HepG2 (cell line): ENCODE data around the gene PRSS50. TPM values are rescaled to one million over a fixed set of nuclear protein-coding genes. Genes with fewer than 3 reads are reported as not detected.

Source experiments
- ATAC-seq: fragments of 200-7000 bp; cut with Tn5 transposase; 3 replicates; pipeline ENCODE4 v1.9.1; 2020; ENCODE audit warnings: mild to moderate bottlenecking, moderate library complexity
- BruUV-seq: library from RNA; stranded (reverse); fragments of 400-500 nt; replicated peaks from 2 replicates; lab custom pipeline; 2021; lab: Mats Ljungman, UMichigan
- CTCF ChIA-PET: fragments of 300-600 bp; formaldehyde crosslinking; extraction: SDS; loops from one replicate; lab custom pipeline; 2021; ENCODE audit warnings: low total read pairs, inconsistent platforms, low intra/inter-chr PET ratio; lab: Yijun Ruan, JAX
- POLR2A ChIA-PET: fragments of 350-600 bp; sonication (Branson Sonifier 250); formaldehyde crosslinking; loops from one replicate; lab custom pipeline; 2020; ENCODE audit warnings: antibody characterized with exemption, inconsistent platforms; lab: Yijun Ruan, JAX
- DNase-seq: peaks from one replicate; pipeline ENCODE4 v3.0.0-alpha.2; 2015; ENCODE audit warnings: low spot score
- FAIRE-seq: peaks from 3 replicates; lab custom pipeline; 2011; peaks lifted over from hg19 to GRCh38; lab: Jason Lieb, UNC
- H2AFZ ChIP-seq: one replicate; pipeline ENCODE4 v1.6.1; 2011; ENCODE audit warnings: low read length, inconsistent platforms
- H3K27ac ChIP-seq: fragments of 300-600 bp; 3 replicates; pipeline ENCODE4 v1.8.0; 2011; ENCODE audit warnings: mixed run types, mild to moderate bottlenecking, mixed read lengths, low read length, inconsistent platforms; ENCODE audit not compliant: insufficient read depth; ENCODE audit errors: extremely low read length
- H3K27me3 ChIP-seq, 2 experiments: fragments of 200-600 bp in 1 of 2; 2 replicates in 1 of 2; 3 replicates in 1 of 2; pipeline versions ENCODE4 v1.6.0 to v1.8.0; 2011; ENCODE audit warnings: low read length in 2 of 2, mild to moderate bottlenecking in 2 of 2, moderate library complexity in 2 of 2, inconsistent platforms in 1 of 2; ENCODE audit not compliant: insufficient read depth in 2 of 2, control insufficient read depth in 1 of 2
- H3K36me3 ChIP-seq, 2 experiments: fragments of 200-600 bp in 1 of 2; replicated peaks in 1 of 2; 2 replicates in 1 of 2; 3 replicates in 1 of 2; pipeline versions ENCODE4 v1.5.1 to v1.8.0; 2011; ENCODE audit warnings: low read length in 2 of 2, inconsistent platforms in 1 of 2; ENCODE audit not compliant: insufficient read depth in 2 of 2, control insufficient read depth in 1 of 2
- H3K4me1 ChIP-seq: 2 replicates; pipeline ENCODE4 v1.5.1; 2012; ENCODE audit warnings: low read length, inconsistent platforms; ENCODE audit not compliant: insufficient read depth
- H3K4me2 ChIP-seq: 2 replicates; pipeline ENCODE4 v1.6.0; 2011; ENCODE audit warnings: low read depth, low read length, inconsistent platforms
- H3K4me3 ChIP-seq, 3 experiments: fragments of 200-600 bp in 1 of 3; sonication (generic), shearing (Covaris generic) in 1 of 3; replicated peaks in 1 of 3; 2 replicates each; pipeline ENCODE4 v1.5.1; 2011 to 2016; ENCODE audit warnings: low read length in 3 of 3, inconsistent platforms in 2 of 3, low read depth in 2 of 3, mild to moderate bottlenecking in 2 of 3, control low read depth in 1 of 3, mixed read lengths in 1 of 3; ENCODE audit not compliant: insufficient read depth in 1 of 3
- H3K79me2 ChIP-seq: one replicate; pipeline ENCODE4 v1.6.1; 2011; ENCODE audit warnings: low read length, inconsistent platforms; ENCODE audit not compliant: insufficient read depth
- H3K9ac ChIP-seq: 2 replicates; pipeline ENCODE4 v1.6.0; 2011; ENCODE audit warnings: mild to moderate bottlenecking, low read depth, low read length, inconsistent platforms; ENCODE audit not compliant: insufficient read depth
- H3K9me3 ChIP-seq: 2 replicates; pipeline ENCODE4 v1.5.1; 2012; ENCODE audit warnings: mild to moderate bottlenecking, low read length
- H4K20me1 ChIP-seq: 2 replicates; pipeline ENCODE4 v1.6.0; 2011; ENCODE audit warnings: inconsistent platforms, mild to moderate bottlenecking, low read length, moderate library complexity; ENCODE audit not compliant: insufficient read depth
- MAZ ChIP-seq, 2 experiments: sonication (generic) in 1 of 2; formaldehyde crosslinking in 1 of 2; IDR thresholded peaks; 2 replicates each; pipeline versions ENCODE4 v1.5.0 to v1.6.1; 2012 to 2020; ENCODE audit warnings: low read depth in 2 of 2, mild to moderate bottlenecking in 2 of 2, borderline replicate concordance in 1 of 2, improper control_type of control experiment in 1 of 2, low read length in 1 of 2, missing genetic modification reagents in 1 of 2, moderate library complexity in 1 of 2
- MTA1 ChIP-seq: sonication (generic); formaldehyde crosslinking; IDR thresholded peaks from 2 replicates; pipeline ENCODE4 v1.4.0; 2020; ENCODE audit warnings: missing genetic modification reagents, mild to moderate bottlenecking, borderline replicate concordance
- RBAK ChIP-seq: sonication (generic); formaldehyde crosslinking; IDR thresholded peaks from 2 replicates; pipeline ENCODE4 v1.5.1; 2020; ENCODE audit warnings: mild to moderate bottlenecking, missing genetic modification reagents
- SAP130 ChIP-seq: IDR thresholded peaks from 2 replicates; pipeline ENCODE4 v1.6.1; 2016; ENCODE audit warnings: low read depth
- SMC3 ChIP-seq: IDR thresholded peaks from 2 replicates; pipeline ENCODE4 v1.6.1; 2011; ENCODE audit warnings: low read length, improper control_type of control experiment
- SNRNP70 ChIP-seq: fragments of 200-400 bp; formaldehyde crosslinking; IDR thresholded peaks from 2 replicates; pipeline ENCODE4 v1.6.1; 2017; ENCODE audit warnings: mild to moderate bottlenecking, low read depth, low read length, moderate library complexity
- SP5 ChIP-seq: IDR thresholded peaks from 2 replicates; pipeline ENCODE4 v1.6.1; 2016; ENCODE audit warnings: low read depth, borderline replicate concordance
- ZFYVE20 ChIP-seq: sonication (generic); formaldehyde crosslinking; IDR thresholded peaks from 2 replicates; pipeline ENCODE4 v1.8.0; 2023; ENCODE audit warnings: low read depth, mild to moderate bottlenecking, moderate library complexity, missing genetic modification reagents, borderline replicate concordance
- ZNF256 ChIP-seq: sonication (generic); formaldehyde crosslinking; conservative IDR thresholded peaks from 2 replicates; pipeline ENCODE4 v1.4.0; 2020; ENCODE audit warnings: missing genetic modification reagents
- ZNF263 ChIP-seq: sonication (generic); formaldehyde crosslinking; IDR thresholded peaks from 2 replicates; pipeline ENCODE4 v1.4.0; 2020; ENCODE audit warnings: missing genetic modification reagents
- ZNF567 ChIP-seq: sonication (generic); formaldehyde crosslinking; IDR thresholded peaks from 2 replicates; pipeline ENCODE4 v1.8.1; 2023; ENCODE audit warnings: mild to moderate bottlenecking, missing genetic modification reagents, borderline replicate concordance
- WGBS: methylation state at CpG from one replicate; pipeline ENCODE4 v1.1.6; 2017; ENCODE audit warnings: low lambda C conversion rate; 5-methylcytosine and 5-hydroxymethylcytosine counted together
- in situ Hi-C: cut with HindIII; loops from 2 replicates; pipeline ENCODE4 v1.10.0; 2017; ENCODE audit warnings: low pct_unique_long_range_greater_than_20kb; ENCODE audit not compliant: extremely low pct_ligation_motif_present
- intact Hi-C: fragments of 100-400 bp; cut with micrococcal nuclease; formaldehyde crosslinking; loops from one replicate; pipeline ENCODE4 v1.10.0; 2022; ENCODE audit not compliant: unreplicated experiment
- polyA plus RNA-seq, 8 experiments: library from polyadenylated mRNA; depleted of rRNA in 3 of 8; stranded (reverse) in 7 of 8; unstranded in 1 of 8; fragments of >200 nt; fragmentation: Illumina TruSeq in 4 of 8; extraction: Trizol in 4 of 8; gene quantifications; 2 replicates each; pipeline versions ENCODE4 v1.2.1 to v1.2.3, GENCODE V29; 2011 to 2016; ENCODE audit warnings: low read depth in 4 of 8, missing spikeins in 1 of 8, mixed read lengths in 1 of 8; ENCODE audit not compliant: insufficient read depth in 1 of 8
- total RNA-seq, 5 experiments: library from RNA; depleted of rRNA; stranded (reverse); fragments of >200 nt; fragmentation: Illumina TruSeq; extraction: Trizol; gene quantifications; 2 replicates each; pipeline ENCODE4 v1.2.3, GENCODE V29; 2016; ENCODE audit warnings: low read depth in 1 of 5

The PRSS50 gene
- total and polyA plus RNA-seq, 2 of the 13 experiments (the other 11 are each of a cell fraction or from before 2014, with no cell fraction given) = not detected

- H3K27me3 ChIP-seq = peaks cover 0 to 3% of the 10 kb centered on the region in 2 experiments; a peak in 2 of 5 replicates
- H3K4me3 ChIP-seq = no peak overlapping the region
- no peaks in the 10 kb centered on the region for H3K4me1 ChIP-seq
- in situ Hi-C loops (no loop called here), intact Hi-C loops (no loop called here)
- no peak for ATAC-seq
- no peaks in the 10 kb centered on the region for H3K36me3 ChIP-seq
- ChIA-PET POLR2A (no interaction called here), CTCF (no interaction called here)
- H2AFZ ChIP-seq = no peak overlapping the region
- H3K79me2 ChIP-seq = no peaks in the 10 kb centered on the region
- TF ChIP-seq SNRNP70 (no peak), ZNF263 (no peak), ZNF256 (CRISPR knock-in tag) (no peak), SMC3 (no peak), RBAK (CRISPR knock-in tag) (no peak), ZFYVE20 (CRISPR knock-in tag) (no peak), MTA1 (CRISPR knock-in tag) (no peak), SAP130 (CRISPR knock-in tag) (no peak), ZNF567 (no peak), MAZ (IDR thresholded peaks at IDR 0.05; ENCODE audit: borderline replicate concordance, low read depth, low read length) (no peak), MAZ (CRISPR knock-in tag; IDR thresholded peaks at IDR 0.05; ENCODE audit: low read depth) (no peak), SP5 (CRISPR knock-in tag) (no peak)
- no peak for FAIRE-seq
- BruUV-seq = no TSS peak
- H3K27ac ChIP-seq = no peak overlapping the region
- no peak overlapping the region for H3K4me2 ChIP-seq
- no peak overlapping the region for H3K9ac ChIP-seq
- no peaks in the 10 kb centered on the region for H3K9me3 ChIP-seq
- DNase-seq = no peak
- 72% methylated on average over 5 of the region's 5 CpGs for WGBS
- H4K20me1 ChIP-seq = no peaks in the 10 kb centered on the region
Measured at GRCh38 chr3:46722443-46722842, 4.8 kb upstream of the PRSS50 start.
